SK-N-SH treated with all-trans-retinoic acid at 6 μM for 48 hours (cell line): ENCODE data around the gene ZNF581.

Experiments used
- ARNTL ChIP-seq: fragments of 450-650 bp; formaldehyde crosslinking; IDR thresholded peaks from 2 replicates; pipeline ENCODE4 v1.5.0; 2020; ENCODE audit warnings: low read depth, mild to moderate bottlenecking, moderate library complexity, borderline replicate concordance
- BACH2 ChIP-seq: fragments of 250-450 bp; sonication (Bioruptor Pico); IDR thresholded peaks from 2 replicates; pipeline ENCODE4 v1.9.0; 2021; ENCODE audit warnings: mild to moderate bottlenecking, borderline replicate concordance
- CREB5 ChIP-seq: fragments of 250-450 bp; sonication (Bioruptor Pico); IDR thresholded peaks from 2 replicates; pipeline ENCODE4 v1.5.1; 2020; ENCODE audit warnings: low read depth, mild to moderate bottlenecking, moderate library complexity
- CSDC2 ChIP-seq: fragments of 250-450 bp; sonication (Bioruptor Pico); IDR thresholded peaks from 2 replicates; pipeline ENCODE4 v1.5.0; 2020; ENCODE audit warnings: mild to moderate bottlenecking, moderate library complexity
- GLIS3 ChIP-seq: fragments of 250-450 bp; sonication (Bioruptor Pico); IDR thresholded peaks from 2 replicates; pipeline ENCODE4 v1.5.0; 2020; ENCODE audit warnings: mild to moderate bottlenecking, moderate library complexity
- ISL1 ChIP-seq: fragments of 250-450 bp; sonication (Bioruptor Pico); IDR thresholded peaks from 2 replicates; pipeline ENCODE4 v2.1.2; 2022; ENCODE audit warnings: mild to moderate bottlenecking, moderate library complexity
- PATZ1 ChIP-seq: fragments of 250-450 bp; sonication (Bioruptor Pico); IDR thresholded peaks from 2 replicates; pipeline ENCODE4 v1.8.0; 2020; ENCODE audit warnings: mild to moderate bottlenecking, moderate library complexity, borderline replicate concordance
- POU6F1 ChIP-seq: fragments of 250-450 bp; sonication (Bioruptor Pico); IDR thresholded peaks from 2 replicates; pipeline ENCODE4 v1.8.0; 2021; ENCODE audit warnings: low read depth, mild to moderate bottlenecking, moderate library complexity, borderline replicate concordance
- PPARA ChIP-seq: fragments of 250-450 bp; sonication (Bioruptor Pico); IDR thresholded peaks from 2 replicates; pipeline ENCODE4 v1.5.0; 2020; ENCODE audit warnings: mild to moderate bottlenecking, borderline replicate concordance
- SNAI2 ChIP-seq: fragments of 250-450 bp; sonication (Bioruptor Pico); IDR thresholded peaks from 2 replicates; pipeline ENCODE4 v1.5.0; 2020; ENCODE audit warnings: mild to moderate bottlenecking, moderate library complexity
- ZC3H10 ChIP-seq: fragments of 250-450 bp; sonication (Bioruptor Pico); IDR thresholded peaks from 2 replicates; pipeline ENCODE4 v1.5.1; 2021; ENCODE audit warnings: mild to moderate bottlenecking, moderate library complexity
- ZFP3 ChIP-seq: fragments of 250-450 bp; sonication (Bioruptor Pico); IDR thresholded peaks from 2 replicates; pipeline ENCODE4 v1.5.0; 2020; ENCODE audit warnings: mild to moderate bottlenecking, moderate library complexity
- ZFP30 ChIP-seq: fragments of 450-650 bp; formaldehyde crosslinking; IDR thresholded peaks from 2 replicates; pipeline ENCODE4 v1.5.0; 2022; ENCODE audit warnings: mild to moderate bottlenecking, moderate library complexity
- ZNF8 ChIP-seq: fragments of 450-650 bp; formaldehyde crosslinking; IDR thresholded peaks from 2 replicates; pipeline ENCODE4 v1.5.0; 2020; ENCODE audit warnings: mild to moderate bottlenecking, moderate library complexity

GRCh38 chr19:55640043-55640576 is 3.3 kb upstream of the ZNF581 start:
- peak; percentile 17; the same call in 1 of the 2 replicates for TF ChIP-seq CSDC2 (CRISPR knock-in tag)
- TF ChIP-seq ZFP30 (CRISPR knock-in tag) = no peak
- TF ChIP-seq PATZ1 (CRISPR knock-in tag) = no peak
- no peak for TF ChIP-seq ZC3H10 (CRISPR knock-in tag)
- no peak for TF ChIP-seq CREB5 (CRISPR knock-in tag)
- TF ChIP-seq PPARA = no peak
- no peak for TF ChIP-seq SNAI2 (CRISPR knock-in tag)
- TF ChIP-seq ZFP3 = peak; percentile 63; the same call in 1 of the 2 replicates
- no peak for TF ChIP-seq ZNF8 (CRISPR knock-in tag)
- TF ChIP-seq ARNTL (CRISPR knock-in tag) = no peak
- TF ChIP-seq ISL1 (CRISPR knock-in tag) = no peak
- no peak for TF ChIP-seq BACH2
- no peak for TF ChIP-seq POU6F1 (CRISPR knock-in tag)
- no peak for TF ChIP-seq GLIS3
